ENCODE measurements around the gene SMPD2. TPM values are rescaled to one million over a fixed set of nuclear protein-coding genes. Genes with fewer than 3 reads are reported as not detected.

The SMPD2 gene
- total and polyA plus RNA-seq, 2 of the 4 experiments (the other 2 are of a cell fraction) = 7.7 to 9.0 TPM

DNA sequence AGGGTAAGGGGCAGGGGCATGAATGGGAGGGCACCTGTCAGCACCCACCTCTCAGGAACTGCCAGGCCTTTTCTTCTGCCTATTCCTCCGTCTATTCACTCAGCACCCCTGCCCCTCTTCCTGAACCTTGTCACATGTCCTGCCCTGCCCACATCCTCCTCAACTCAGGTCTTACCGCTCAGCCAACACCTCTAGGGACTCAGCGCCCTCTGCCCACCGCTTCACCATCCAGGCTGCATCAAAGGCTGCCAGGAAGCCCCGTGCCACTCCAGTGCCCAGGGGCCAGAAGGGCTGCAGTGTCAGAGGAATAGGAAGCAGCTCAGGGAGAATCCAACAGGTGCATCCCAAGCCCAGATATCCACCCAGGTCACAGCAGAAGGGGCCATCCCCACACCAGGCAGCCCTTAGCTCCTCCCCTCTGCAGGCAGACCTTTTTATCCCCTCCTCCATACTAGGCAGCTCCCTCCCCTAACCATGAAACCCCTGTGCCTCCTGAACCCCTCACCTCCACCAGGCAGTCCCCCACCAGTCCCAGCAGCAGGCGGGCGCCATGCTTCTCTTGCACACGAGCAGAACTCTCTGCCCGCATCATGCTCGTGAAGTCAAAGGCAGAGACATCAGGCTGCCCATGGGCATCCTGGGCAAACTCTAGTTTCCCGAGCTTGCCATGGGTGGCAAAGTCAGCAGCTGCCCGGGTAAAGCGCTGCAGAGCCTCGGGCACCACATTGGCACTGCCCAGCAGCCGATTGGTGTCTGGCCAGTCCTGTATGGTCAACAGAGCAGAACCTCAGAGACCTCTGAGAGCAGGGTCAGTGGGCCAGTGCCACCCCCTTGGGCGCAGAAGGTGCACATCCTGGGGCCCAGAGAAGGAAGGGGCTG is 9.5 kb downstream of the SMPD2 start (continued):
- no peak for TF ChIP-seq SMC3 (IDR thresholded peaks at IDR 0.05; ENCODE audit: low read depth, low read length)

DNA sequence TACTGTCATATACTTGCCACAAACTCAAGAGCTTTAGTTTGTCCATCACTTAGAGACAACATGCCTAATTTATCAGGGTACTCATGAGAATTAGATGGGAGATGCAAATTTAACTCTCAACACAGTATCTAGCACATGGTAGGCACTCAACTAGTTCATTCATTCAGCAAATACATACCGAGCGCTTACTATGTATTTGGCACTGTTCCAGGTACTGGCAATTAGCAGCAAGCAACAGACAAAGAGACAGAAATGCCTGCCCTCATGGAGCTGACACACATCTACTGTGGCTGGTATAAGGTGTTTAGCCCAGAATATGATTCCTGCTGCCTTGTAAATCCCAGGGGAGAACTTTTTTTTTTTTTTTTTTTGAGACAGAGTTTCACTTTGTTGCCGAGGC is 10.3 kb downstream of the SMPD2 start:
- Histone ChIP-seq H3K36me3 (ENCODE audit: control insufficient read depth, insufficient read depth, low read length) (peaks cover 53% of the 10 kb centered on the region), H3K4me1 (ENCODE audit: control insufficient read depth, insufficient read depth, low read length) (peaks cover 4% of the 10 kb centered on the region; the same call in 1 of the 2 replicates)
- TF ChIP-seq MAZ (IDR thresholded peaks at IDR 0.05; ENCODE audit: borderline replicate concordance, low read depth, low read length) = no peak
- TF ChIP-seq, protein P1, sequence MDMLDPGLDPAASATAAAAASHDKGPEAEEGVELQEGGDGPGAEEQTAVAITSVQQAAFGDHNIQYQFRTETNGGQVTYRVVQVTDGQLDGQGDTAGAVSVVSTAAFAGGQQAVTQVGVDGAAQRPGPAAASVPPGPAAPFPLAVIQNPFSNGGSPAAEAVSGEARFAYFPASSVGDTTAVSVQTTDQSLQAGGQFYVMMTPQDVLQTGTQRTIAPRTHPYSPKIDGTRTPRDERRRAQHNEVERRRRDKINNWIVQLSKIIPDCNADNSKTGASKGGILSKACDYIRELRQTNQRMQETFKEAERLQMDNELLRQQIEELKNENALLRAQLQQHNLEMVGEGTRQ (IDR thresholded peaks at IDR 0.05; ENCODE audit: low read depth, low read length) = no peak
- no peak for TF ChIP-seq MXI1 (IDR thresholded peaks at IDR 0.05; ENCODE audit: borderline replicate concordance, low read depth, low read length)
- no peak for TF ChIP-seq POLR2A (IDR thresholded peaks at IDR 0.05; ENCODE audit: low read depth, low read length)
- TF ChIP-seq, protein P2, sequence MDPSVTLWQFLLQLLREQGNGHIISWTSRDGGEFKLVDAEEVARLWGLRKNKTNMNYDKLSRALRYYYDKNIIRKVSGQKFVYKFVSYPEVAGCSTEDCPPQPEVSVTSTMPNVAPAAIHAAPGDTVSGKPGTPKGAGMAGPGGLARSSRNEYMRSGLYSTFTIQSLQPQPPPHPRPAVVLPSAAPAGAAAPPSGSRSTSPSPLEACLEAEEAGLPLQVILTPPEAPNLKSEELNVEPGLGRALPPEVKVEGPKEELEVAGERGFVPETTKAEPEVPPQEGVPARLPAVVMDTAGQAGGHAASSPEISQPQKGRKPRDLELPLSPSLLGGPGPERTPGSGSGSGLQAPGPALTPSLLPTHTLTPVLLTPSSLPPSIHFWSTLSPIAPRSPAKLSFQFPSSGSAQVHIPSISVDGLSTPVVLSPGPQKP (IDR thresholded peaks at IDR 0.05; ENCODE audit: borderline replicate concordance, low read depth, low read length) = no peak
- no peak for TF ChIP-seq FOS (IDR thresholded peaks at IDR 0.05; ENCODE audit: low read depth, low read length)
- TF ChIP-seq, protein P3, sequence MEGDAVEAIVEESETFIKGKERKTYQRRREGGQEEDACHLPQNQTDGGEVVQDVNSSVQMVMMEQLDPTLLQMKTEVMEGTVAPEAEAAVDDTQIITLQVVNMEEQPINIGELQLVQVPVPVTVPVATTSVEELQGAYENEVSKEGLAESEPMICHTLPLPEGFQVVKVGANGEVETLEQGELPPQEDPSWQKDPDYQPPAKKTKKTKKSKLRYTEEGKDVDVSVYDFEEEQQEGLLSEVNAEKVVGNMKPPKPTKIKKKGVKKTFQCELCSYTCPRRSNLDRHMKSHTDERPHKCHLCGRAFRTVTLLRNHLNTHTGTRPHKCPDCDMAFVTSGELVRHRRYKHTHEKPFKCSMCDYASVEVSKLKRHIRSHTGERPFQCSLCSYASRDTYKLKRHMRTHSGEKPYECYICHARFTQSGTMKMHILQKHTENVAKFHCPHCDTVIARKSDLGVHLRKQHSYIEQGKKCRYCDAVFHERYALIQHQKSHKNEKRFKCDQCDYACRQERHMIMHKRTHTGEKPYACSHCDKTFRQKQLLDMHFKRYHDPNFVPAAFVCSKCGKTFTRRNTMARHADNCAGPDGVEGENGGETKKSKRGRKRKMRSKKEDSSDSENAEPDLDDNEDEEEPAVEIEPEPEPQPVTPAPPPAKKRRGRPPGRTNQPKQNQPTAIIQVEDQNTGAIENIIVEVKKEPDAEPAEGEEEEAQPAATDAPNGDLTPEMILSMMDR (conservative IDR thresholded peaks at IDR 0.05; ENCODE audit: low read depth, low read length) = no peak
- no peak for TF ChIP-seq RFX5 (IDR thresholded peaks at IDR 0.05; ENCODE audit: low read depth, low read length)
- TF ChIP-seq RCOR1 (IDR thresholded peaks at IDR 0.05; ENCODE audit: insufficient replicate concordance, low read length) = no peak
- TF ChIP-seq BHLHE40 (IDR thresholded peaks at IDR 0.05; ENCODE audit: low read depth, low read length) = no peak
- TF ChIP-seq MAFK (IDR thresholded peaks at IDR 0.05; ENCODE audit: low read depth, low read length) = no peak
- no peak for TF ChIP-seq SMC3 (IDR thresholded peaks at IDR 0.05; ENCODE audit: low read depth, low read length)

More for the DNA sequence above, 10.3 kb downstream of the SMPD2 start:
- no peak overlapping the region for H2BK5ac ChIP-seq (ENCODE audit: low read depth, low read length, poor library complexity, severe bottlenecking)
- DNase-seq (no peak), ATAC-seq (ENCODE audit: low read depth) (no peak)
- no peak overlapping the region for H3K27ac ChIP-seq (ENCODE audit: insufficient read depth, low read length)
- H3K9me3 ChIP-seq (ENCODE audit: control insufficient read depth, insufficient read depth, low read length) = no peaks in the 10 kb centered on the region
- H3K4ac ChIP-seq (ENCODE audit: low read depth, low read length) = no peak overlapping the region
- no peak overlapping the region for H2AFZ ChIP-seq (replicated peaks; ENCODE audit: low read length, poor library complexity)
- no peak overlapping the region for H3K9ac ChIP-seq (ENCODE audit: low read depth, low read length)
- dilution Hi-C loops (cut with HindIII; ENCODE audit: low sequenced_read_pairs, unreplicated experiment) = no loop called here
- H2AK5ac ChIP-seq (ENCODE audit: low read depth, low read length) = no peak overlapping the region
- no peak overlapping the region for H3K56ac ChIP-seq (ENCODE audit: extremely low read depth, insufficient read depth, low read length)
- no peak overlapping the region for H4K5ac ChIP-seq (ENCODE audit: low read depth, low read length)
- WGBS, 2 experiments (ENCODE audit: extremely low coverage in 2 of 2, insufficient read length in 1 of 2) = no CpG with 5 or more reads among the region's 3 CpGs
- H2BK120ac ChIP-seq (ENCODE audit: low read depth, low read length) = no peak overlapping the region
- ChIA-PET CTCF (no interaction called here), POLR2A (ENCODE audit: unreplicated experiment) (no interaction called here)
- H3K79me1 ChIP-seq (ENCODE audit: low read depth in 1 of 2, low read length in 2 of 2) = peaks cover 17 to 49% of the 10 kb centered on the region in 2 experiments
- H3K9me1 ChIP-seq (ENCODE audit: insufficient read depth, low read length) = peaks cover 19% of the 10 kb centered on the region
- no peak overlapping the region for H3K14ac ChIP-seq (replicated peaks; ENCODE audit: low read depth, low read length)
- no TSS peak for BruUV-seq (replicated peaks)
- H3K27me3 ChIP-seq (ENCODE audit: control insufficient read depth, insufficient read depth, low read length) = no peaks in the 10 kb centered on the region
- no peak overlapping the region for H3K4me2 ChIP-seq (ENCODE audit: low read depth, low read length)
- H3K18ac ChIP-seq (ENCODE audit: low read depth, low read length) = no peak overlapping the region
- H2BK20ac ChIP-seq (ENCODE audit: low read depth, low read length) = no peak overlapping the region
- no peak overlapping the region for H2BK15ac ChIP-seq (ENCODE audit: low read depth, low read length)
- H3K4me3 ChIP-seq (ENCODE audit: insufficient read depth, low read depth, low read length) = no peak overlapping the region
- H4K20me1 ChIP-seq (ENCODE audit: insufficient read depth, low read length) = peaks cover 7% of the 10 kb centered on the region; the same call in 1 of the 2 replicates
- in situ Hi-C loops (cut with MboI; ENCODE audit: low sequenced_read_pairs) = no loop called here
- no peak overlapping the region for H4K91ac ChIP-seq (ENCODE audit: insufficient read depth, low read depth, low read length)
- H2AK9ac ChIP-seq (replicated peaks; ENCODE audit: low read depth, low read length, poor library complexity) = no peak overlapping the region
- intact Hi-C loops (cut with micrococcal nuclease) = no loop called here
- H4K8ac ChIP-seq (ENCODE audit: low read depth in 2 of 2, low read length in 2 of 2) = no peak overlapping the region
- no peak overlapping the region for H3K23ac ChIP-seq (ENCODE audit: low read depth, low read length)

All from IMR-90 (cell line).